HG03378 (cell line): ENCODE data around the gene DDR2.
"Not testable (repeated sequence)": the region's sequence is repeated elsewhere in the genome, so short reads cannot be mapped to it uniquely, and the experiment has no call there.

Experiments
- ATAC-seq: cut with Tn5 transposase; IDR thresholded peaks from one replicate; pipeline ENCODE4 v1.9.1; 2021; ENCODE audit warnings: mild to moderate bottlenecking, moderate library complexity; ENCODE audit not compliant: unreplicated experiment

DDR2 gene

DNA sequence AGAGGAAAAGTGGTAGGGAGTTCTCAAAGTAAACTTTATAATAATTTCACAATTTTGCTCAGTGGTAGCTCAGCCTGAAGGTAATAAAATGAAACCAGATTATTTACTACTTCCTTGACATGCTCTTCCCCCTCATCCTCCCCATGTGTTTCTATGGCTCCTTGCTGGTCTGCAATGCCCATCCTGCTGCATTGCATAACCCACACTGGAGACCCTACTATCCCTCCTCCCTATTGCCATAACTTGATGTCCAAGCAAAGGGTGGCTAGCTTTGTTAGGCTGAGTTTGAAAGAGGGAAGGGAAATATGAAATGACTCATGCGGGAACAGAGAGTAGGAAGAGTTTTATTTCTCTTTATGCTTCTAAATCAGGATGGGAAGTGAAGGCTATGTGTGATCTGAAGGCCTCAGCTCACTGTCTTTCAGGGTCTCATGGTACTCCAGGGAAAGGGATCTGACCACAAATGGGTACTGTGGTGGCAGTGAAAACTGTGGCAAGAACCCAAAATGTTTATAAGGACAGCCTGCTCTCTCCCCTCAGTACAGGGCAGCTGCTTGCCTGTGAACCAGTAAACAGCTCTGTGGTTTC lies 121.8 kb downstream of the DDR2 start:
- no peak for ATAC-seq

DNA sequence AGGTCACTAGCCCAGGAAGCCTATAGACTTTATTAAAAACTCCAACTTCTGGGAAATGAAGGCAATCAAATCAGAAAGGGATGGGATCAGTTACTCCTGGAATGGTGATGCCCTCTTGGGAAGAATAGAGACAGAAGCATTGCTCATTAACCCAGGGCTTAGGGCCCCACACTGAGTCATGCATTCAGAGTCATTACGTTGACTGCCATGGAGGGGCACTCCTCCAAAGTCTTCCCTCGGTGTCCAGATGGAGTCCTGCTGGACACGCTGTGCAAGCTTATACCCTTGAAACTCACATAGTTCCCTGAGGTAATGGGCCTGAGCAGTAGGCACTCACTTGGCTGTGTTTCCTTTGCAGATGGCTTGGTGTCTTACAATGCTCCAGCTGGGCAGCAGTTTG lies 123.0 kb downstream of the DDR2 start:
- ATAC-seq = no peak

DNA sequence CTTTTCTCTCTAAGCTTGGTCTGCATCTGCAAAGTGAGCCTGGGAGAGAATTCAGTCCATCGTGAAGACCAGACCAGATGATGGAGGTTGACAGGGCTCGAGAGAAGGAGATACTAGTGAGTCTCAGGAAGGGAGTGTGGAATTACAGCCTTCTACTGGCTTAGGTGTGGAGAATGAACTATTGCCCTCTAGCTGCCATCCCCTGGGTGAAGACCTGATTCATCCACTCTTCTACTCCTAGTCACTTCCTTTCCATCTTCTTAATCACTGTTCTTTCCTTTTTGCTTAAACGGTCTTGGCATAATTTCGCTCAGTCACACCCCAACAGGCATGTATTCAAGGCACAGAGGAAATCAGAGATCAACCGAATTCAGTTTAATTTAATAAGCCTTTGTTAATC lies 124.3 kb downstream of the DDR2 start:
- ATAC-seq = no peak

DNA sequence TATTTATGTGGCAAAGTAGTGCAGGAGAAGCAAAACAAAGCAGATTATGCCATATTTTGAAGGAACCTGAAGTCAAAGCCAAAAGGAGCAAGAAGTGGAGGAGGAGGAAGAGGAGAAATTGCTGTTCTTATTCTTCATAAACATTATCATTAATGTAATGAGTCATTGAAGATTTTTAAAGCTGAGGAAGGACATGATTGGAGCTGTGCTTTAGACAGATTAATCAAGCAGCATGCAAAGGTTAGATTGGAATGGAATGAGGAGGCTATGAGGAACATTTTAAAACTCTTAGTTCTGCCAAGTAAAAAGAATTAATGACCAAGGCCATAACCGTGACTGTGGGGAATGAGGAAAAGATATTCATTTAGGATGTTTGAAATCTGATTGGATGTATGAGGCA lies 125.2 kb downstream of the DDR2 start:
- no peak for ATAC-seq

DNA sequence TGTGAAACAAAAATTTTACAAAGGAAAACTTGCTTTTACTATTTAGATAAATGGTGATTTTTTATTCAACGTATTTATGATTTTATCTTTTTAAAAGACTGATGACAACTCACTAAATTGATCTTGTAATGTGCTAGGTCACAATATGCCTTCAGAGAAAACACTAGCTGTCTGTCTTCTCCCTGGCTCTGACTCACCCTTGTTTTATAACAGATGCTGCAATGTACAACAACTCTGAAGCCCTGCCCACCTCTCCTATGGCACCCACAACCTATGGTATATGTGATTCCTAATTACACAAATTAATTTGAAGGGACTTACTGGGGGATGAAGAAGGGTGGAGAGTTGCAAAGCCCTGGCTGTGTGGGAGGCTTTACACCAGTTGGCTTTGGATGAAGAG lies 133.5 kb downstream of the DDR2 start:
- ATAC-seq = no peak

DNA sequence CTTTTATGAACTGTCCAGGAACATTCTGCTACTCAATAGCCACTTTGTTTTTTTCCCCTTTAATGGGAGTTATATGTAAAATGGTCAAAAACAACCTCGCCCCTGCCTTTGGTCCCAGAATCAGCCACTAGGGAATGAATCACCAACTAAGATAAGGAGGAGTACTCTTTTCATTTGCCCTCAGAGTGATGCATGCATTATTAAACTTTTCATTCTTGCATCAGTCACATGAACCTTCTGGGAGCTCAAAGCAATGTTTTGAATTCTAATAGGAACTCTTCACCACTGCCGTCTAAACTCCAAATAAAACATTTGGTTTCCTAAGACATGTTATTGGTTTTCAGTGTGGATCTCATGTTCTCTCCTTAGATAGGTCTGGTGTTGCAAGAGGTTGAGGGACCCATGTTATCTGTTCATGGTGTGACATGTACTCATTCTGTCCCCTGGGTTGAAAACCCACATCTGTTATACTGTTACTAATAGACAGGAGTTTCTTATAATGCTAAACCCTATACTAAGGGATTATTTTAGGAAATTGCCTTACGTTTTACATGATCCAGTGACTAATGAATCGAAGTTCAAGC lies 140.4 kb downstream of the DDR2 start:
- no peak for ATAC-seq

DNA sequence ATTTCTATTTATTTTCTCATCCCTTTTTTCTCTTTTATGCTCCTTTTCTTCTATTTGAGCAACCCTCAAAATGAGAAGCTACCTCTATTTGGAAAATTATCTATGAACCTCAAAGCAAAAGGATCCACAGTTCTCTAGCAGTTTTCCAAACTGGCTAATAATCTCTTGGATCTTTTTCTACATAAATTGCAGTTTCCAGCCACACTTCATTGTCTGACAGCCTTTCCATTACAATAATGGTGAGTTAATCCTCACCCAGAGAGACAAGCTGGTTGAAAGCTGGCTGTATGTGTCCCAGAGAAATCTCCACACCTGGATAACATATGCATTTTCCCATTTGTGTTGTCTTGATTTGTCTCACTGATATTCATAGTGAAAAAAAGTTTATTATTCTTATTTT lies 141.7 kb downstream of the DDR2 start:
- ATAC-seq = no peak

DNA sequence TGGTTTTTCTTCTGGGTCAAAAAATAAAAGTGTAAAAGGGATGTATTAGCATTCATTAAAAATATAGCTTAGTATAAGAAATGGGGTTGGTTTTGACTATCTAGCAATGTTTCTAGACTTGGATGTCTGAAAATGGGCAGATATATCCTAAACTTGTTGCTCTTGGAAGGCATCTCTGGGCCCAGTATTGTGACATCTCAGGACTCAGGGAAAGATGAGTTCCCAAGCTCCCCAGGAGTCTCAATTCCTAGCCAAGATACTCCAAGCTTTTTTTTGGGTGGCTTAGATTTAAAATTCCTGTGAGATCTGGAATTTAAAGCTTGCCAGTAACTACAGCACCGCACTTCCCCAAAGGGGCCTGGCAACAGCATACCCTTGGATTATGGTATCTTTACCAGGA lies 146.8 kb downstream of the DDR2 start:
- ATAC-seq = no peak

DNA sequence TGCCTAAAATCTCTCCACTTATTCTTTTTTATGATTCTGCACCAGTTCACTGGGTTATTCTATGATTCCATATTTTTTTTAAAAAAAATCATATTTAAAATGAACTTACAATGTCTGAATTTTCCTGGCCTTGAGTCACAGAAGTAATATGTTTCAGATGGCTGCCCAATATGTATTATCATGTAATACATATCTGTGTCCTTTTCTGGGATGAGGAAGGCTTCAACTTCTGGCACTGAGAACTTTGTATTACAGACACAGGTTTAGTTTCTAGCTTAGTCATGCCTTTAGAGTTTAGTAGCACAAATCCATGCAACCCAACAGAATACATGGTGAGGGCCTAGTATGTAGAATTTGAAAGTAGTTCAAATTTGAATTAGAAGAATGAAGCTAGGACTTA lies 150.4 kb downstream of the DDR2 start:
- ATAC-seq = no peak

DNA sequence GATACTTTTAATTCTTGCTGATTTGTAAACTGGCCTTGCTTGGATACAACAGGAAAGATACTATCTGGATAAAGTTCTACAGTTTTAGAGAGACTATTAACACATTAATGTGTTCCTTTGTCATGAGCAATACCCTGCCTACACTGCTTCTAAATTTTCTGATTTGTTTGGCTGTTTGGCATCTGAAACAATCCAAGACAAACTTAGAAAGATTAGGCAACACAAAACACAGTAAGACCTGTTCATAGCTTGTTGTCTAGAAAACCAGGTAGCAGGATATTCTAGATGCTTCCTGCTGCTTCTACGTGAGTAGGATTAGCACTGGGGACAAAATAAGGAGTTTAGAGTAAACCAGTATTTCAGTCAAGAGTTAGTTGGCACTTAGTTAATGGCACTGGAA lies 152.7 kb downstream of the DDR2 start:
- not testable (repeated sequence) for ATAC-seq

DNA sequence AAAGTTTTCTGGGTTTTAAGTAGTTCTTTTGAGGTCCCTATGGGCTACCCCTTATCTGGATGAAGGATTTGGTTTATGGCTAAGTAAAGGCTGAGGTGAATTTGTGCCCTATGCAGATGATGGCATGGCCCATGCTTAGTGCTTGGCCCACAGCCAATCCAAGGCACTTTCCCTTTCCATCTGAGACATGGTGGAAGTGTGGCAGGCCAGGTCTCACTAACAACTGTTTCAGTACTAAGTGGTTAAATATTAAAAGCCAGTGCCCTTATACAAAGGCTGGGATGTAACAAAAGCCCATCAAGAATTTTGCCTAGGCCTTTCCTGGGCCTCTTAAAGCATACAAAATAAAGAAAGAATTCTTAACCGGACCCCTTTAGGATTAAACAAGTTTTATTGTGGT lies 156.5 kb downstream of the DDR2 start:
- ATAC-seq = not testable (repeated sequence)

DNA sequence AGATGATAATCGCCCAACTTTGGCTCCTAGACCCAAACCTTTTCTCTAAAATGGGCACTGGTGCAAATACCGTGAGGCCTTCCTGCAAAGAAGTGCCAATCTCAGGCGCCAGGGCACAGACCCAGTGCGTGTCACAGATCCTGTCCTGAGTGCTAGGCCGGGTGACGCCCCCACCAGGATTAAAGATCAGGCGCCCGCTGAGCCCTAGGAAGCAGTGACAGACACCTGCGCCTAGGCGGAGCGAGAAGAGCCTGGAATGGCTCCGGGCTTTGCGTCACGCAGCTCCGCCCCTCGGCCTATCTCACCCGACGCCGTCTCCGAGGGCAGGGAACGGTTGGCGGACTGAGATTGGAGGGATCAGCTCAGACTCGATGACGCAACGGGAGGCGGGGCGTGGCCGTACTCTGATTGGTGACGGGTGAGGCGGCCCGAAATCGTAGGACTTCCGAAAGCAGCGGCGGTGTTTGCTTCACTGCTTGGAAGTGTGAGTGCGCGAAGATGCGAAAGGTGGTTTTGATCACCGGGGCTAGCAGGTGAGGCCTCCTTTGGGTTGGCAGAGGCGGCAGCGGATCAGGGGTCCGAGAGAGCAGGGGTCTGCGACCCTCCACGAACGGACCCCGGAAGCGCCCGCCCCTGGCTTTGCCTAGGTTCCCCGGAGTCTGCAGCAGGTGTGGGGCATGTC lies 158.2 kb downstream of the DDR2 start, which contains the start of gene HSD17B7:
HSD17B7 (plus strand) TSS at position 400 of the 682 bp plus-strand sequence; CDS start at position 499, 99 bp downstream.
- ATAC-seq = peak; percentile 99

DNA sequence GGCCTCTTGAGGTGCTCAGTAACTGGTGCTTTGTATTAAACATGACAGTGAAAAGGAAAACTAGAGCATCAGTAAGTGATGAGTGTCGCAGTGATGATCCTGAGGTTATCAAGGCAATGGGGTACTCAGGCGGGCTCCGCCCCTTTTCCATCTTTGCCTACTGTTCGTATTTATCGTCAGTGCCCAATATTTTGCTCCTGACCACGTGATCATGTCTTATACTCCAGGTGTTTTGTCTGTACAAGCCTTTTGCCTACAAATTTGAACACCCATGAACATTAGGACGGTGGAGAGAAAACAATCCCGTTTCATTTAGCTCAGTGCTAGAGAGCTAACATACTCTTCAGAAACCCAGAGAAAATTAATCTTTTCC lies 158.7 kb downstream of the DDR2 start:
- not testable (repeated sequence) for ATAC-seq

DNA sequence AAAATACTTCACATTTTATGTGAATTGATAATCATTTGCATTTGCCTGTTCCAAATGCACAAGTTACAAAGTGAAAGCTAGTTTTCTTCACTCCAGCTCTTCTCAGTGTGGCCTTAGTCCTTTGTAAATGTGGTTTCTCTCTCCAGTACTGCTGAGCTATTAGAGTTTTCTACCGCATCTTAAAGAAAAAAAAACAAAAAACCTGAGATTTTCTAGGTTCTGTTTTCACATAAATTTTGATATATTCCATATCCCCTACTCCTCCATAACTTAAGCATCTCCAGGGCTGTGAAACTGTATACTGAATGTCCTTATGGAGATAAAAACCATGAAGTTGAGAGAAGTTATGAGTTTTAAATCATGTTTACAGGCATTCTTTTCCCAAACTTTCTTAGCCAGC lies 162.0 kb downstream of the DDR2 start:
- not testable (repeated sequence) for ATAC-seq

DNA sequence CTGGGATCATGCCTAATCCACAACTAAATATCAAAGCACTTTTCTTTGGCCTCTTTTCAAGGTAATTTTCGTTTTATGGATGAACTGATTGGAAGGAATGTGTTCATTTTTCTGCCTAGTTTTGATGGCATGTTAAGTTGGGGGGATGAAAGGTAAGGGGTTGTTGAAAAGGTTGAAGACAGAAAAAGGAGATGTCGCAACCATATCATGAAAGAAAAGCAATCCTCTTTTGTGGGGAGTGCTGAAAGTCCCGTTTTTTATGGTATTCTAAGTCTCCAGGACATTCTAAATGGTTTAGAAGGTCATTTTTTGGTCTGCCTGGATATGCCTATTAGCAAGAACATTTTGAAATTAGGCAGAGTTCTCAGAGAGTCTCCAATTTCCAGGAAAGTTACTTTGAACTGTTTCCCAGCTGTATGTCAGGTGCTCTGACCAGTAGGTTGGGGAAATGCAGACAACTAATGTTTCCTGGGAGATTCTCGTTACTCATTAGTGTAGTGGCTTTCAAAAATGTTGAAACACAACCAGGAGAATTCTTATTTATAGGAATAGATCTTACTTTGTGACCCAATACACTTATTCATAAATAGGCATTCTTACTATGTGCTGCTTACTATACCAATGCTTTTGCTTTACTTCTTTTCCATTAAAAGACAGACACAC lies 164.5 kb downstream of the DDR2 start:
- not testable (repeated sequence) for ATAC-seq

DNA sequence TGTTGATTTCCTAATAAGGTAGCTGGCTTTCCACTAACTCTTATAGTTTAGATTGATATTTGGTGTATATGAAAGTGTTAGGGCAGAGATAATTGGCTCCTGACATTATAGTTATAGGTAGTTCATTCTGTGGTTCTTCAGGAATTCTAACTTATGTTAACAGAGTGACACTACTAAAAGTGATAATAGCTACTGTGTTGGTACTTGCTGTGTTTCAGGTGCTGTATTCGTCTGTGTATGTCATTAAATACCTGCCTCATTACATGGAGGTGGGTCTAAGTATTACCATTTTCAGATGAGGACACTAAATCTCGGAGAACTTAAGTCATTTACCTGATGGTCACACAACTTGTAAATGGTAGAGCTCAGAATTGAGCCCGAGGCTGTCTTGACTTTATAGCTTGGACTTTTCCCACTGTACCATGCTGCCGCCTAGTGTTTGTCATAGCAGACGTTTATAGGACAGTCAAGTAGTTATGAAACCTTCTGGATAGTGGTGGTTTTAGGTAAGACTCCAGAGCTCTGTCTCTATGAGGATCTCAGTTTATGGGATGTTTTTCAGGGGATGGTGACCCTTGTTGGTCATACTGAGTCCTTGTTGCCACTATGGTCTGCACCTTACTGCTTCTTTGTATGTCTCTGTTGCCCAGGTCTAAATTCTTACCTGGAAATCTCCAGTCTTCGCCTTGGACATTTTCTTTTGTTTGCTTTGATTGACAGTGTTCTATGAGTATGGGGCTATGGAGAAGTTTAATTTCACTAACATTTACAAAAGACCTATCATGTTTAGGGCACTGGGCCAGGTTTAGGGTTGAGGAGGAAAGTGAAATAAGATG lies 167.9 kb downstream of the DDR2 start:
- ATAC-seq = not testable (repeated sequence)

DNA sequence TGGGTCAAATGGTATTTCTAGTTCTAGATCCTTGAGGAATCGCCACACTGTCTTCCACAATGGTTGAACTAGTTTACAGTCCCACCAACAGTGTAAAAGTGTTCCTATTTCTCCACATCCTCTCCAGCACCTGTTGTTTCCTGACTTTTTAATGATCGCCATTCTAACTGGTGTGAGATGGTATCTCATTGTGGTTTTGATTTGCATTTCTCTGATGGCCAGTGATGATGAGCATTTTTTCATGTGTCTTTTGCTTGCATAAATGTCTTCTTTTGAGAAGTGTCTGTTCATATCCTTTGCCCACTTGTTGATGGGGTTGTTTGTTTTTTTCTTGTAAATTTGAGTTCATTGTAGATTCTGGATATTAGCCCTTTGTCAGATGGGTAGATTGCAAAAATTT lies 175.2 kb downstream of the DDR2 start:
- ATAC-seq = not testable (repeated sequence)

DNA sequence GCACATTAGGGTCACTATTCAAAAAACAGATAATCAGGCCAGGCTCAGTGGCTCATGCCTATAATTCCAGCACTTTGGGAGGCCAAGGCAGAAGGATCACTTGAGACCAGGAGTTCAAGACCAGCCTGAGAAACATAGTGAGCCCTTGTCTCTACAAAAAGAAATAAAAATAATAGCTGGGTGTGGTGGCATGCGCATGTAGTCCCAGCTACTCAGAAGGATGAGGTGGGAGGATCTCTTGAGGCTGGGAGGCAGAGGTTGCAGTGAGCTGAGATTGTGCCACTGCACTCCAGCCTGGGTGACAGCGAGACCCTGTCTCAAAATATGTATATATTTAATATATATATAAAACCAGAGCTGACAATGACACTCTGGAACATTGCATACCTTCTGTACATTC lies 180.1 kb downstream of the DDR2 start:
- ATAC-seq = not testable (repeated sequence)

DNA sequence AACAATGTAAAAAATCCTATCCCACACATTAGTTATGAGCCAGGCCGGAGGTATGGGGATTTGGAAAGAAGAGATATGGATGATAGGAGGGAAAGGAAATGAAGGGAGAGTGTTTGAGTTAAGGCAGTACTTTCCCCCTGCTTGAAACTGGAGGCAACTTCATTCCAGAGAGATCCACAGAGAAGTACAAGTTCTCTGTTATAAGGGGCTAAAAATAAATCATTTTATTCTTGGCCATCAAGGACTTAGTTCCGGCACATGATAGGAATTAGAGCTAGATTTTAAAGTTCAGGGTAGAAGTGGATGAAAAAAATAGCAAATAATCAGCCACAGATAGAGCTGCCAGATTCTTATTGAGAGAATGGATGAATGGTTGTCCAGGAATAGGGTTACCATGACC lies 185.9 kb downstream of the DDR2 start:
- ATAC-seq = not testable (repeated sequence)

DNA sequence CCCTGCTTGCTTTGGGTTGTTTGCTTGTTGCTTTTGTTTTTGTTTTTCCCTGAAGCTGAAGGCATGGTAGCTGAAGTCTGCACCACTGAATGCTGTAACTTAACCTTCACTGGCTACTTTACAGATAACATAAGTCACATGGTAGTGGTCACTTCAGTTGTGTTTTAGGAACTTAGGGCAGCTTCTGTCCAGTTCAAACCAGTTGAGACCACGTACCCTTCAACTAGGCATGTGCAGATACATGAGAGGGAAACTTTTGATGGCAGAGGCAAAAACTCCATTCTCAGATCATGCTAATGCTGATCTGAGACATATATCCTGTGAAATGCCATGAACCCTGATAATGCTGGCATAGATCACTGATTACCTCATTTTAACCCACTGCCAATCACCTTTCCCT lies 186.4 kb downstream of the DDR2 start:
- not testable (repeated sequence) for ATAC-seq
